GM23338 (cell line): Measurements from ENCODE around the gene WNK2. TPM values are rescaled to one million over a fixed set of nuclear protein-coding genes. Genes with fewer than 3 reads are reported as not detected.

Experiments
- ATAC-seq: fragments of 200-7000 bp; cut with Tn5 transposase; 3 replicates; pipeline ENCODE4 v1.9.1; 2020
- DNase-seq: peaks from one replicate; pipeline ENCODE4 v3.0.0-alpha.2; 2015; ENCODE audit warnings: low spot score
- H2AFZ ChIP-seq: fragments of 200-600 bp; sonication (generic); 2 replicates; pipeline ENCODE4 v1.8.0; 2016; ENCODE audit warnings: antibody characterized with exemption, mild to moderate bottlenecking, moderate library complexity
- H3F3A ChIP-seq: fragments of 200-600 bp; sonication (generic); replicated peaks from 2 replicates; pipeline ENCODE4 v1.8.0; 2017; ENCODE audit warnings: antibody characterized with exemption, mixed run types, low read depth
- H3K27ac ChIP-seq: fragments of 200-600 bp; sonication (generic); 2 replicates; pipeline ENCODE4 v1.6.1; 2016; ENCODE audit warnings: low read depth
- H3K27me3 ChIP-seq: fragments of 200-600 bp; sonication (generic); 2 replicates; pipeline ENCODE4 v1.8.0; 2016; ENCODE audit warnings: mild to moderate bottlenecking, mixed run types, moderate library complexity; ENCODE audit not compliant: insufficient read depth
- H3K36me3 ChIP-seq: fragments of 200-600 bp; sonication (generic); 2 replicates; pipeline ENCODE4 v1.8.0; 2016; ENCODE audit warnings: mild to moderate bottlenecking; ENCODE audit not compliant: insufficient read depth
- H3K4me1 ChIP-seq: fragments of 200-600 bp; sonication (generic); 2 replicates; pipeline ENCODE4 v1.8.0; 2016; ENCODE audit warnings: mild to moderate bottlenecking, moderate library complexity; ENCODE audit not compliant: insufficient read depth
- H3K4me2 ChIP-seq: fragments of 200-600 bp; sonication (generic); 2 replicates; pipeline ENCODE4 v1.7.1; 2017; ENCODE audit warnings: mixed run types
- H3K4me3 ChIP-seq: fragments of 200-600 bp; sonication (generic); 2 replicates; pipeline ENCODE4 v1.6.1; 2016; ENCODE audit warnings: mixed run types
- H3K79me2 ChIP-seq: fragments of 200-600 bp; sonication (generic); replicated peaks from 2 replicates; pipeline ENCODE4 v1.8.0; 2017; ENCODE audit warnings: mild to moderate bottlenecking; ENCODE audit not compliant: insufficient read depth
- H3K9me2 ChIP-seq: fragments of 200-600 bp; sonication (generic); 2 replicates; pipeline ENCODE4 v1.8.0; 2017; ENCODE audit not compliant: insufficient read depth
- H4K20me1 ChIP-seq: fragments of 200-600 bp; sonication (generic); replicated peaks from 2 replicates; pipeline ENCODE4 v1.8.0; 2017; ENCODE audit warnings: mild to moderate bottlenecking; ENCODE audit not compliant: insufficient read depth
- H3K27ac Mint-ChIP-seq: 2 replicates; pipeline ENCODE4 v1.8.0; 2020; ENCODE audit warnings: inconsistent platforms, mild to moderate bottlenecking, moderate library complexity, mixed read lengths
- H3K27me3 Mint-ChIP-seq: 3 replicates; pipeline ENCODE4 v1.8.0; 2022; ENCODE audit warnings: low read depth, mild to moderate bottlenecking, moderate library complexity, mixed read lengths, inconsistent platforms; ENCODE audit not compliant: insufficient read depth, poor library complexity
- H3K36me3 Mint-ChIP-seq: 3 replicates; pipeline ENCODE4 v1.8.0; 2021; ENCODE audit warnings: low read depth, mild to moderate bottlenecking, inconsistent platforms, moderate library complexity, mixed read lengths
- H3K4me1 Mint-ChIP-seq: 3 replicates; pipeline ENCODE4 v1.8.0; 2020; ENCODE audit warnings: mild to moderate bottlenecking, inconsistent platforms, mixed read lengths
- H3K4me3 Mint-ChIP-seq: 3 replicates; pipeline ENCODE4 v1.8.0; 2021; ENCODE audit warnings: moderate library complexity, mild to moderate bottlenecking, inconsistent platforms, mixed read lengths
- H3K9me3 Mint-ChIP-seq: 3 replicates; pipeline ENCODE4 v1.8.0; 2020; ENCODE audit warnings: moderate library complexity, mild to moderate bottlenecking, inconsistent platforms, mixed read lengths
- CTCF ChIP-seq, 2 experiments: fragments of 200-600 bp in 1 of 2; sonication (generic) in 1 of 2; conservative IDR thresholded peaks; 2 replicates each; pipeline versions ENCODE4 v1.5.1 to v1.6.1; 2016 to 2017; ENCODE audit warnings: antibody characterized with exemption in 2 of 2, low read depth in 2 of 2, mild to moderate bottlenecking in 2 of 2, moderate library complexity in 1 of 2
- ETS1 ChIP-seq: IDR thresholded peaks from 2 replicates; pipeline ENCODE4 v1.6.1; 2016; ENCODE audit warnings: antibody characterized with exemption
- EZH2 ChIP-seq: fragments of 200-600 bp; sonication (generic); IDR thresholded peaks from one replicate; pipeline ENCODE4 v1.8.0; 2017; ENCODE audit warnings: antibody characterized with exemption, mild to moderate bottlenecking, low read depth; ENCODE audit not compliant: unreplicated experiment
- STAT1 ChIP-seq: IDR thresholded peaks from one replicate; pipeline ENCODE4 v1.6.1; 2016; ENCODE audit warnings: antibody characterized with exemption; ENCODE audit not compliant: unreplicated experiment
- ZNF462 ChIP-seq: fragments of 250-450 bp; sonication (Bioruptor Pico); IDR thresholded peaks from 2 replicates; pipeline ENCODE4 v1.5.0; 2020; ENCODE audit warnings: mild to moderate bottlenecking, moderate library complexity
- polyA plus RNA-seq: library from polyadenylated mRNA; unstranded; fragments of >200 nt; fragmentation: Nextera tagmentation; extraction: Ambion mirVana; gene quantifications from 2 replicates; pipeline ENCODE4 v1.2.1, GENCODE V29; 2016
- total RNA-seq: library from RNA; depleted of rRNA; stranded (reverse); fragments of >200 nt; shearing (Covaris generic); gene quantifications from 2 replicates; pipeline ENCODE4 v1.2.3, GENCODE V29; 2014
- TF ChIP-seq, protein P1 (sequence below): IDR thresholded peaks from one replicate; pipeline ENCODE4 v1.6.1; 2018; ENCODE audit warnings: antibody characterized with exemption; ENCODE audit not compliant: unreplicated experiment

Gene WNK2
- total and polyA plus RNA-seq, 2 experiments from 2014 or later: 56.4 to 102 TPM

- Histone ChIP-seq H3K79me2 (no peaks in the 10 kb centered on the region), H3K9me2 (no peaks in the 10 kb centered on the region), H2AFZ (0 out of 2 replicates have a peak overlapping the region, but pooled peaks have one; percentile 72), H4K20me1 (no peaks in the 10 kb centered on the region), H3F3A (no peaks in the 10 kb centered on the region), H3K27ac (no peak overlapping the region), H3K27me3 (no peaks in the 10 kb centered on the region), H3K36me3 (no peaks in the 10 kb centered on the region), H3K4me1 (no peaks in the 10 kb centered on the region), H3K4me2 (no peak overlapping the region), H3K4me3 (no peak overlapping the region)
- no peaks in the 10 kb centered on the region; the same call in 2 of the 3 replicates for H3K9me3 Mint-ChIP-seq
- H3K4me3 Mint-ChIP-seq: no peak overlapping the region
- no peak overlapping the region for H3K27ac Mint-ChIP-seq
- peak; percentile 96 for ATAC-seq
- H3K36me3 Mint-ChIP-seq: no peaks in the 10 kb centered on the region
- peaks cover 1% of the 10 kb centered on the region for H3K27me3 Mint-ChIP-seq
- no peak for TF ChIP-seq ZNF462 (CRISPR knock-in tag)
- TF ChIP-seq EZH2: no peak
- TF ChIP-seq CTCF (conservative IDR thresholded peaks at IDR 0.05; ENCODE audit: low read depth in 2 of 2): peak; percentile 93 to 94
- no peak for TF ChIP-seq STAT1
- TF ChIP-seq ETS1: no peak
- TF ChIP-seq, protein P1, sequence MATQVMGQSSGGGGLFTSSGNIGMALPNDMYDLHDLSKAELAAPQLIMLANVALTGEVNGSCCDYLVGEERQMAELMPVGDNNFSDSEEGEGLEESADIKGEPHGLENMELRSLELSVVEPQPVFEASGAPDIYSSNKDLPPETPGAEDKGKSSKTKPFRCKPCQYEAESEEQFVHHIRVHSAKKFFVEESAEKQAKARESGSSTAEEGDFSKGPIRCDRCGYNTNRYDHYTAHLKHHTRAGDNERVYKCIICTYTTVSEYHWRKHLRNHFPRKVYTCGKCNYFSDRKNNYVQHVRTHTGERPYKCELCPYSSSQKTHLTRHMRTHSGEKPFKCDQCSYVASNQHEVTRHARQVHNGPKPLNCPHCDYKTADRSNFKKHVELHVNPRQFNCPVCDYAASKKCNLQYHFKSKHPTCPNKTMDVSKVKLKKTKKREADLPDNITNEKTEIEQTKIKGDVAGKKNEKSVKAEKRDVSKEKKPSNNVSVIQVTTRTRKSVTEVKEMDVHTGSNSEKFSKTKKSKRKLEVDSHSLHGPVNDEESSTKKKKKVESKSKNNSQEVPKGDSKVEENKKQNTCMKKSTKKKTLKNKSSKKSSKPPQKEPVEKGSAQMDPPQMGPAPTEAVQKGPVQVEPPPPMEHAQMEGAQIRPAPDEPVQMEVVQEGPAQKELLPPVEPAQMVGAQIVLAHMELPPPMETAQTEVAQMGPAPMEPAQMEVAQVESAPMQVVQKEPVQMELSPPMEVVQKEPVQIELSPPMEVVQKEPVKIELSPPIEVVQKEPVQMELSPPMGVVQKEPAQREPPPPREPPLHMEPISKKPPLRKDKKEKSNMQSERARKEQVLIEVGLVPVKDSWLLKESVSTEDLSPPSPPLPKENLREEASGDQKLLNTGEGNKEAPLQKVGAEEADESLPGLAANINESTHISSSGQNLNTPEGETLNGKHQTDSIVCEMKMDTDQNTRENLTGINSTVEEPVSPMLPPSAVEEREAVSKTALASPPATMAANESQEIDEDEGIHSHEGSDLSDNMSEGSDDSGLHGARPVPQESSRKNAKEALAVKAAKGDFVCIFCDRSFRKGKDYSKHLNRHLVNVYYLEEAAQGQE: no peak
- H3K4me1 Mint-ChIP-seq: no peaks in the 10 kb centered on the region
- DNase-seq: peak; percentile 86
Measured at GRCh38 chr9:93154293-93154903, 29.5 kb upstream of the WNK2 start.
